GM12891 (cell line): ENCODE measurements around the gene HARBI1.
"Not testable (repeated sequence)": the region's sequence is repeated elsewhere in the genome, so short reads cannot be mapped to it uniquely, and the experiment has no call there.

ENCODE experiments used
- DNase-seq: peaks from one replicate; pipeline ENCODE4 v3.0.0; 2011; ENCODE audit warnings: low spot score; ENCODE audit not compliant: insufficient read length
- FAIRE-seq: peaks from 2 replicates; lab custom pipeline; 2011; peaks lifted over from hg19 to GRCh38; lab: Jason Lieb, UNC
- PAX5 ChIP-seq: IDR thresholded peaks from 2 replicates; pipeline ENCODE4 v1.6.1; 2011; ENCODE audit warnings: low read length, moderate library complexity, mild to moderate bottlenecking; ENCODE audit not compliant: insufficient read depth, severe bottlenecking
- POLR2A ChIP-seq: IDR thresholded peaks from 2 replicates; pipeline ENCODE4 v1.6.1; 2011; ENCODE audit warnings: low read depth, low read length, control low read depth
- POLR2AphosphoS5 ChIP-seq: IDR thresholded peaks from 2 replicates; pipeline ENCODE4 v1.6.1; 2011; ENCODE audit warnings: low read depth, low read length, control low read depth
- POU2F2 ChIP-seq: IDR thresholded peaks from 2 replicates; pipeline ENCODE4 v1.6.1; 2011; ENCODE audit warnings: low read depth, mild to moderate bottlenecking, control low read depth, low read length, moderate library complexity
- SPI1 ChIP-seq: IDR thresholded peaks from 2 replicates; pipeline ENCODE4 v1.6.1; 2011; ENCODE audit warnings: low read depth, low read length, control low read depth
- TAF1 ChIP-seq: IDR thresholded peaks from 2 replicates; pipeline ENCODE4 v1.6.1; 2011; ENCODE audit warnings: low read depth, low read length, control low read depth

The HARBI1 gene

DNA sequence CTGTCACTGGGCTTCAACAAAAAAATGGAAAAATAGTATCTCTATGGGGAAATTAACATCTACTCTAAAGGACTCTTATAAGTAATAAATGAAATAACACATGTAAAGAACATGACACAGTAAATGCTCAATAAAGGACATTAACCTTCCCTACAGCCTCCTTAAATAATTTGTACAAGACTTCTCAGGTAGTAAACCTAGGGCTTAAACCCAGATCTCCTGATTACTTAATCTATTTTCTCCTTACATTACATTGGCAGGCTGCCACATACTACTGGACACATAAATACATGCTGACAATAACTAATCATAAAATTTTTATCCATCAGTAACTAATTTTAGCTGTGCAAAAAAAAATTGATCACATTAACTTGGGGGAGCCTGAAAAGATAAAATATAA lies 28.1 kb downstream of the HARBI1 start:
- TF ChIP-seq POLR2AphosphoS5 (no peak), TAF1 (no peak), POLR2A (no peak), PAX5 (no peak)
- DNase-seq (no peak), FAIRE-seq (no peak)

DNA sequence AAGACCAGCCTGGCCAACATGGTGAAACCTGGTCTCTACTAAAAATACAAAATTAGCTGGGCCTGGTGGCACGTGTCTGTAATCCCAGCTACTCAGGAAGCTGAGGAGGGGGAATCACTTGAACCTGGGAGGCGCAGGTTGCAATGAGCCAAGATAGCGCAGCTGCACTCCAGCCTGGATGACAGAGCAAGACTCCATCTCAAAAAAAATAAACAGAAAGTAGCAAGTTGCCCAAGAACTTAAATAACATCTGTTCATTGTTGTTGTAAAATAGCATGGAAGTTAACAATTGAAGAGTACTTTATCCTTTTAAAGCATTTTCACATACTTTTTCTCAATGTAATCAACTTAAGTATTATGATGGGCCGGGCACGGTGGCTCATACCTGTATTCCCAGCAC lies 28.9 kb downstream of the HARBI1 start:
- TF ChIP-seq TAF1 (no peak), SPI1 (no peak), POLR2A (no peak), POU2F2 (no peak), POLR2AphosphoS5 (no peak), PAX5 (no peak)
- no peak for DNase-seq
- no peak for FAIRE-seq

DNA sequence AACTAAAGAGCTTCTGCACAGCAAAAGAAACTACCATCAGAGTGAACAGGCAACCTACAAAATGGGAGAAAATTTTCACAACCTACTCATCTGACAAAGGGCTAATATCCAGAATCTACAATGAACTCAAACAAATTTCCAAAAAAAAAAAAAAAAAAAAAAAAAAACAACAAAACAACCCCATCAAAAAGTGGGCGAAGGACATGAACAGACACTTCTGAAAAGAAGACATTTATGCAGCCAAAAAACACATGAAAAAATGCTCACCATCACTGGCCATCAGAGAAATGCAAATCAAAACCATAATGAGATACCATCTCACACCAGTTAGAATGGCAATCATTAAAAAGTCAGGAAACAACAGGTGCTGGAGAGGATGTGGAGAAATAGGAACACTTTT lies 33.5 kb downstream of the HARBI1 start:
- FAIRE-seq, DNase-seq: not testable (repeated sequence)

DNA sequence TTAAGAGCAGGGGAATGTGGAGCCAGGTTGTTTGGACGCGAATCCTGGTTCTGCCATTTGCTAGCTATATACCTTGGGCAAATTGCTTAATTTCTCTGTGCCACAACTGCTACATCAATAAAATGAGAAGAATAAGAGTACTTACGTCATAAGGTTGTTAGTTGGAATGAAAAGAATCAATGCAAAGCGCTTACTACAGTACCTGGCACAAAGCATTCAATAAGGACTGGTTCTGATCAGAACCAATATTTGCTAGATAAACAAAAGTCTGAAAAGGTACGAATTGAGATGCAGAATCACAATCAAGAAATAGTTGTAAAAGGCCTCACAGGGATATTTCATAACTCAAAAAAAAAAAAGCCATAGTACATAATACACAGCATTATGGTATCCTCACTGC lies 34.4 kb downstream of the HARBI1 start:
- no peak for DNase-seq
- TF ChIP-seq TAF1 (no peak), SPI1 (no peak), POU2F2 (no peak), POLR2AphosphoS5 (no peak), PAX5 (no peak), POLR2A (no peak)
- no peak for FAIRE-seq

DNA sequence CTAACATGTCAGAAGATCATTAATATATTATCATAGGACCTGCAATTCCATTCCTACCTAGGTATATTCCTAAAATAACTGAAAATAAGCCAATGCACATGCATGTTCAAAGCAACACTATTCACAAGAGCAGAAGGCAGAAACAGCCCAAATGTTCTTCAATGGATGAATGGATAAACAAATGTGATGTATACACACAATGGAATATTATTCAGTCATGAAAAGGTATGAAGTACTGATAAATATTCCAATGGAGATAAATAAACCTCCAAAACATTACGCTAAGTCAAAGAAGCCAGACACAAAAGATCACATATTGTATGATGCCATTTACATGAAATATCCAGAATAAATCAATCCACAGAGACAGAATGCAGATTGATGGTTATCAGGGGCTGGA lies 40.0 kb downstream of the HARBI1 start:
- DNase-seq: no peak
- TF ChIP-seq POLR2A (no peak), POLR2AphosphoS5 (no peak), SPI1 (no peak), POU2F2 (no peak), PAX5 (no peak), TAF1 (no peak)
- no peak for FAIRE-seq

DNA sequence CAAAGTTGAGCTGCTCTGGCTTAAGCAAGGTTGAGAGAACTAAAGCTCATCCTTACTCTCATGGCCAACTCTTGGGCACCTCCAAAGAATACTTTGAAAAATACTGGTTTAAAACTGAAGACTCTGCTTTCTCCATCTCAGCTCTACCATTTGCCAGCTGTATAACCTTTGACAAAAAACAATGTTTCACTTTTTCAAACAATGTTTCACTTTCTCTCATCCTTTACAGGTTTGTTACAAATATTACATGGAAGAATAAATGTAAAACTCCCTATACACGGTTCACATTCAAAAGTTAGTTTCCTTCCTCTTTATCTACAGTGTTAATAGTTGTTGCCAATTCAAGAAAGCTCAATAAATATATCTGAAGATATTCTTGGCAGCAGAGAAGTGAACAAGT lies 42.4 kb downstream of the HARBI1 start:
- TF ChIP-seq POLR2AphosphoS5 (no peak), SPI1 (no peak), POLR2A (no peak), TAF1 (no peak), PAX5 (no peak), POU2F2 (no peak)
- FAIRE-seq (no peak), DNase-seq (no peak)

DNA sequence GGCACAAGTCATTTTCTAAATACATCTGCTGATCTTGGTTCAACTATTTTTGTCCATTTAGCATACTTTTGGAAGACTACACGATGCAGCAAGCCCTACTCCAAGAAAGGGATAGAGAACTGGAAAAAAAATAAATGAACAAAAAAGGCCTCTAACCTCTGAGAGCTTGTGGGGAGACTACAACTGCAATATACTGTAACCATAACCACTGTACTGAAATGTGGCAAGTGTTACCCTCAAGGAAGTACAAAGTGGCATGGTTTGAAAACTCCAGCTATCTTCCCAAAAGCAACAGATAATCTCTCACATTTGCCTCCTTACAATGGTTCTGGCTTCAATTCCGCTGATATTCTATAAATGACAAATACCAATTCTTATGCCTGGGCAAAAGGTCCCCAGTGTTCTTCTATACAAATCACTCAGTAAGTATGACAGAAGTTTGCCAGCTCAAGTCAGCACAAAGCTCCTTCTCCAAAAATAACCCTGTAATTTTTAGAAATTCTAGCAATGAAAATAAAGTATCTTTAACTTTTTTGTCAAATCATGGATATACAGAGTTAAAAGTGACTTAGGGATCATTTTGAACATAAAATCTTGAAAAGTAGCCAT lies 46.1 kb downstream of the HARBI1 start:
- DNase-seq: no peak
- no peak for FAIRE-seq
- TF ChIP-seq SPI1 (no peak), PAX5 (no peak), POU2F2 (no peak), TAF1 (no peak), POLR2AphosphoS5 (no peak), POLR2A (no peak)

DNA sequence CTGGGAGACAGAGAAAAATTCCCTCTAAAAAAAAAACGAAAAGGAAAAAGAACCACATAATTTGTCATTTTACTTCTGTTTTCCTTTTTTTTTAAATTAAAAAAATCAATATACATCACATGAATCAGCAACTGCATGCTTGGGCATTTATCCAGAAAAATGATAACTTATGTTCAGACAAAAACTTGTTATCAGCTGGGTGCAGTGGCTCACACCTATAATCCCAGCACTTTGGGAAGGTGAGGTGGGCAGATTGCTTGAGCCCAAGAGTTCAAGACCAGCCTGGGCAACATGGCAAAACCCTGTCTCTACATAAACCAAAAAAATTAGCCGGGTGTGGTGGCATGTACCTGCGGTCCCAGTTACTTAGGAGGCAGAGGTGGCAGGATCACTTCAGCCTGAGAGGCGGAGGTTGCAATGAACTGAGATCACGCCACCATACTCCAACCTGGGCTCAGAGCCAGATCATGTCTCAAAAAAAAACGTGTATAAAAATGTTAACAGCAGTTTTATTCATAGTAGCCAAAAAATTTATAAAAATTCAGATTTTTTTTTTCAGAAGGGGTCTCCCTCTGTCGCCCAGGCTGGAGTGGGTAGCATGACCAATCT lies 51.7 kb downstream of the HARBI1 start:
- FAIRE-seq: no peak
- no peak for DNase-seq
- TF ChIP-seq POLR2AphosphoS5 (no peak), PAX5 (no peak), SPI1 (no peak), TAF1 (no peak), POLR2A (no peak), POU2F2 (no peak)

DNA sequence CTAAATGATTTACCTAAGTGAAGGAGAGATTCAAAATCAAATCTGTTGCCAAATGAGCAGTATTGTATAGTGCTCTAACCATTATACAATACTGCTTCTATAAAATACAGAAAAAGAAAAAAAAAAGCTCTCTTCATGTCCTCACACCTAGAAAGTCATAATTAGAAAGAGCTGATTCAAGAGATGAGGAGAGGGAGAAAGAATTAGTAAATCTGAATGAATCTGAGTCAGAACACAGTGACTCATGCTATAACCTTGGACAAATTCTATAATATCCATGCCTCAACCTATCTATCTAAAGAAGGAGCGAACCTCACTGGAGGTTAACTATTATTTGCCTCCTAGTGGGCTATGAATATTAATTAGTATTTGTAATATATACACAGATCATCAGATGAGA lies 52.6 kb downstream of the HARBI1 start:
- TF ChIP-seq PAX5: no peak
- TF ChIP-seq TAF1: no peak
- no peak for TF ChIP-seq SPI1
- no peak for TF ChIP-seq POLR2AphosphoS5
- TF ChIP-seq POU2F2: no peak
- TF ChIP-seq POLR2A: no peak
- FAIRE-seq (no peak), DNase-seq (no peak)

DNA sequence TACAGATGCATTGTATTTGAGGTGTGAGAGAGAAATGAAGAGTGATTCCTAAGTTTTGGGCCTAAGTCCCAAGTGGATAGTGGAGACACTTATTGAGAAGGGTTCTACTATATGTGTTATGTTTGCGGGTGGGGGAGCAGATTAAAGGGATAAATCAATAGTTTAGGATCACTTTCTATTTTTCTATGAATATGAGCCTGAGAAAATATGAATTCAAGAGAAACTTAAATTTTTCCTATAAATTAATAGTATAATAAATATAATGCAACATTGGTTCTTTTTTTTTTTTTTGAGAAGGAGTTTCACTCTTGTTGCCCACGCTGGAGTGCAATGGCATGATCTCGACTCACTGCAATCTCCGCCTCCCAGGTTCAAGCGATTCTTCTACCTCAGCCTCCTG lies 54.5 kb downstream of the HARBI1 start:
- no peak for FAIRE-seq
- TF ChIP-seq TAF1 (no peak), SPI1 (no peak), POLR2AphosphoS5 (no peak), POLR2A (no peak), POU2F2 (no peak), PAX5 (no peak)
- no peak for DNase-seq
